ENCODE results near the gene GRIK4. TPM values are rescaled to one million over a fixed set of nuclear protein-coding genes. Genes with fewer than 3 reads are reported as not detected.

Gene GRIK4
- total RNA-seq, 2 experiments from 2014 or later: not detected

DNA sequence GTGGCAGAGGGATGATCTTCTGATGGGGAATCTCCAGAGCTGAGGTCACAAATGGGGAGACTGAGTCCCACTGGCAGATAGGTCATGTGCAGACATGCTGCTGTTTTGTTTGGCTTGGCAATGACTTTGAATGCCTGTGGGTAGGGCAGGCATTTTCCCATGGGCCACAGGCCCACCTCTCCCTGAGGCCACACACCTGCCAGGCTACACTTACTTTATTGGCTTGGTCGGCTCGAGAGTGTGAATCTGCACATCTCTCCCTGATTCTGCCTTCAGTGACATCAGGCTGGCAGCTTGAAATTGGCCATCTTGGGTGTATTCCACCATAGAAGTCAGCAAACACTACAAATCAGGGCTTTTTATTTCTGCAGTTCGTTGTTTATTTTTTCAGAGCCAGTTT, 91.5 kb downstream of the GRIK4 start:
- TF ChIP-seq, protein P1, sequence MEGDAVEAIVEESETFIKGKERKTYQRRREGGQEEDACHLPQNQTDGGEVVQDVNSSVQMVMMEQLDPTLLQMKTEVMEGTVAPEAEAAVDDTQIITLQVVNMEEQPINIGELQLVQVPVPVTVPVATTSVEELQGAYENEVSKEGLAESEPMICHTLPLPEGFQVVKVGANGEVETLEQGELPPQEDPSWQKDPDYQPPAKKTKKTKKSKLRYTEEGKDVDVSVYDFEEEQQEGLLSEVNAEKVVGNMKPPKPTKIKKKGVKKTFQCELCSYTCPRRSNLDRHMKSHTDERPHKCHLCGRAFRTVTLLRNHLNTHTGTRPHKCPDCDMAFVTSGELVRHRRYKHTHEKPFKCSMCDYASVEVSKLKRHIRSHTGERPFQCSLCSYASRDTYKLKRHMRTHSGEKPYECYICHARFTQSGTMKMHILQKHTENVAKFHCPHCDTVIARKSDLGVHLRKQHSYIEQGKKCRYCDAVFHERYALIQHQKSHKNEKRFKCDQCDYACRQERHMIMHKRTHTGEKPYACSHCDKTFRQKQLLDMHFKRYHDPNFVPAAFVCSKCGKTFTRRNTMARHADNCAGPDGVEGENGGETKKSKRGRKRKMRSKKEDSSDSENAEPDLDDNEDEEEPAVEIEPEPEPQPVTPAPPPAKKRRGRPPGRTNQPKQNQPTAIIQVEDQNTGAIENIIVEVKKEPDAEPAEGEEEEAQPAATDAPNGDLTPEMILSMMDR (IDR thresholded peaks at IDR 0.05): no peak
- Mint-ChIP-seq H3K4me3 (no peak overlapping the region), H3K4me1 (ENCODE audit: low read depth) (no peaks in the 10 kb centered on the region), H3K9me3 (no peaks in the 10 kb centered on the region), H3K27me3 (peaks cover 11% of the 10 kb centered on the region), H3K27ac (no peak overlapping the region), H3K36me3 (ENCODE audit: low read depth) (no peaks in the 10 kb centered on the region)
- no peaks in the 10 kb centered on the region for H3K27me3 ChIP-seq (ENCODE audit: control insufficient read depth in 1 of 2, insufficient read depth in 2 of 2, low read length in 2 of 2)
- H3K4me1 ChIP-seq (ENCODE audit: insufficient read depth, low read length): no peaks in the 10 kb centered on the region
- H3K27ac ChIP-seq (ENCODE audit: low read depth in 1 of 2, low read length in 2 of 2): no peak overlapping the region
- ATAC-seq (ENCODE audit: poor library complexity) (no peak), DNase-seq (no peak)
- H3K9me3 ChIP-seq (ENCODE audit: control insufficient read depth in 1 of 2, insufficient read depth in 1 of 2, low read length in 2 of 2): no peaks in the 10 kb centered on the region
- no peak overlapping the region for H3K4me3 ChIP-seq (ENCODE audit: low read length)
- no peaks in the 10 kb centered on the region for H3K36me3 ChIP-seq (ENCODE audit: insufficient read depth, low read length)
- ChIA-PET CTCF (no interaction called here), POLR2A (no interaction called here)
- intact Hi-C loops (cut with DNase I, micrococcal nuclease): no loop called here

DNA sequence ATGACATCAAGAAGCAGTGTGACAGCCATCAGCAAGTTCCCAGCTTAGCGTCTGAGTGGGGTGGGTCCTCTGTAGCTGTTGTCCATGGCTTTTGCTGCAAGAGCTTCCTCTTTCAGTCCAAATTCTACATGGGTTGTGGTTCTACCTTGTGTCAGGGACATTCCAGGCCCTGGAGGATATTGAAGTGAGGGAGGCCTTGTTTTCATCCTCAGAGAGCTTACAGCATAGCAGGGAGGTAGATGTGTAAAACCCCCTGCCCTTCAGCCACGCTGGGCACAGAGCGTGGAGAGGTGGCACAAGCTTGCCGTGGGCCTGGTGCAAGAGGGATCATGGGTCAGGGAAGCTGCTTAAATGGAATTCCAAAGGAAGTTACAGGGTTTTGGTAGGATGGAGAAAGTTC, 93.9 kb downstream of the GRIK4 start:
- Mint-ChIP-seq H3K27me3 (peaks cover 5% of the 10 kb centered on the region), H3K9me3 (no peaks in the 10 kb centered on the region), H3K36me3 (ENCODE audit: low read depth) (no peaks in the 10 kb centered on the region), H3K4me3 (no peak overlapping the region), H3K4me1 (ENCODE audit: low read depth) (no peaks in the 10 kb centered on the region), H3K27ac (no peak overlapping the region)
- Histone ChIP-seq H3K4me3 (ENCODE audit: low read length) (no peak overlapping the region), H3K9me3 (ENCODE audit: control insufficient read depth in 1 of 2, insufficient read depth in 1 of 2, low read length in 2 of 2) (no peaks in the 10 kb centered on the region), H3K36me3 (ENCODE audit: insufficient read depth, low read length) (no peaks in the 10 kb centered on the region), H3K27ac (ENCODE audit: low read depth in 1 of 2, low read length in 2 of 2) (no peak overlapping the region), H3K4me1 (ENCODE audit: insufficient read depth, low read length) (no peaks in the 10 kb centered on the region), H3K27me3 (ENCODE audit: control insufficient read depth in 1 of 2, insufficient read depth in 2 of 2, low read length in 2 of 2) (no peaks in the 10 kb centered on the region)
- ChIA-PET CTCF (no interaction called here), POLR2A (no interaction called here)
- DNase-seq (no peak), ATAC-seq (ENCODE audit: poor library complexity) (no peak)
- intact Hi-C loops (cut with DNase I, micrococcal nuclease): no loop called here
- TF ChIP-seq, protein P1 (IDR thresholded peaks at IDR 0.05): no peak

DNA sequence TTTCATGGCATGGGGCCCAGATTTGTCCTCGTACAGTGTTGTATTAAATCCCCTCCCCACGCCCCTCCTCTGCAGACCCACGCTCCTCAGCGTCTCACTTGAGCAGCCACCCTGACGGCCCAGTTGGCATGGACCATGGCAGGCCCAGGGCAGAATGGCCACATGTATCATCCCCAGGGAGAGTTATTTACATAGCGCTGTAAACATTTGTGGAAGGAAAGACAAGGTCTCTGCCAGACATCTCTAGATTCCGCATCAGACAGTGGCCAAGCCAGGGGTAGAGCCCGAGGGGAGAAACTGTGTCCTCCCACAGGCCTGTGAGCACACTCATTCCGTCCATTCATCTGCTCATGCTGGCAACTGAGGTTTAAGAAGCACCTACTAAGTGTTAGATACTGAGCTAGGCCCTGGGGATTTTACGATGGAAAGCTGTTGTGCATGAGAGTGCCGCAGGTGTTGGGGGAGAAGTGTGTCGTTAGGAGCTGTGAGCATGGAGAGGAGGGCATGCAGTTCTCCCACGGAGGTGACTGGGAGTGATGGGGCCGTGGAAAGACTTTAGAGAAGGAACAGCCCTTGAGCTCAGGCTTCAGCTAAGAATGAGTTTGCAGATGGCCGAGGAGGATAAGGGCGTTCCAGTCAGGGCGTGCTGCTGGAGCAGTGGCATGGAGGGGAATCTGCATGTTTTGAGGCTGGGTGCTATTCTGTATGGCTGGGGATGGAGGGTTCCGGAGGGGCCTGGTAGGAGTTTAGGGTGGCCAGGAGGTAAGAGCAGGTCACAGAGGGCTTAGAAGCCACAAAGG, 94.9 kb downstream of the GRIK4 start:
- no peak overlapping the region for H3K27ac ChIP-seq (ENCODE audit: low read depth in 1 of 2, low read length in 2 of 2)
- Mint-ChIP-seq H3K36me3 (ENCODE audit: low read depth) (no peaks in the 10 kb centered on the region), H3K9me3 (no peaks in the 10 kb centered on the region), H3K27me3 (peaks cover 5% of the 10 kb centered on the region), H3K27ac (no peak overlapping the region), H3K4me3 (no peak overlapping the region), H3K4me1 (ENCODE audit: low read depth) (no peaks in the 10 kb centered on the region)
- ChIA-PET CTCF (no interaction called here), POLR2A (no interaction called here)
- ATAC-seq (ENCODE audit: poor library complexity): no peak
- no peaks in the 10 kb centered on the region for H3K27me3 ChIP-seq (ENCODE audit: control insufficient read depth in 1 of 2, insufficient read depth in 2 of 2, low read length in 2 of 2)
- DNase-seq: no peak
- TF ChIP-seq, protein P1 (IDR thresholded peaks at IDR 0.05): no peak
- intact Hi-C loops (cut with DNase I, micrococcal nuclease): no loop called here
- H3K4me1 ChIP-seq (ENCODE audit: insufficient read depth, low read length): no peaks in the 10 kb centered on the region
- no peaks in the 10 kb centered on the region for H3K9me3 ChIP-seq (ENCODE audit: control insufficient read depth in 1 of 2, insufficient read depth in 1 of 2, low read length in 2 of 2)
- no peaks in the 10 kb centered on the region for H3K36me3 ChIP-seq (ENCODE audit: insufficient read depth, low read length)
- no peak overlapping the region for H3K4me3 ChIP-seq (ENCODE audit: low read length)

All from CD4-positive, alpha-beta T cell (primary cell).